Pons (tissue), 1 donor: ENCODE results near the gene BDH1.
"Not testable (repeated sequence)": the region's sequence is repeated elsewhere in the genome, so short reads cannot be mapped to it uniquely, and the experiment has no call there.

ENCODE experiments used
- DNase-seq: peaks from one replicate; pipeline ENCODE4 v3.0.0-alpha.2; 2016; ENCODE audit warnings: low spot score

The BDH1 gene, protein sequence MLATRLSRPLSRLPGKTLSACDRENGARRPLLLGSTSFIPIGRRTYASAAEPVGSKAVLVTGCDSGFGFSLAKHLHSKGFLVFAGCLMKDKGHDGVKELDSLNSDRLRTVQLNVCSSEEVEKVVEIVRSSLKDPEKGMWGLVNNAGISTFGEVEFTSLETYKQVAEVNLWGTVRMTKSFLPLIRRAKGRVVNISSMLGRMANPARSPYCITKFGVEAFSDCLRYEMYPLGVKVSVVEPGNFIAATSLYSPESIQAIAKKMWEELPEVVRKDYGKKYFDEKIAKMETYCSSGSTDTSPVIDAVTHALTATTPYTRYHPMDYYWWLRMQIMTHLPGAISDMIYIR

GRCh38 chr3:197555281-197556261 is at the start of gene BDH1:
BDH1 (minus strand) TSS chr3:197555968; CDS start chr3:197546443, 9,525 bp downstream.
- peak; percentile 16 for DNase-seq

DNA sequence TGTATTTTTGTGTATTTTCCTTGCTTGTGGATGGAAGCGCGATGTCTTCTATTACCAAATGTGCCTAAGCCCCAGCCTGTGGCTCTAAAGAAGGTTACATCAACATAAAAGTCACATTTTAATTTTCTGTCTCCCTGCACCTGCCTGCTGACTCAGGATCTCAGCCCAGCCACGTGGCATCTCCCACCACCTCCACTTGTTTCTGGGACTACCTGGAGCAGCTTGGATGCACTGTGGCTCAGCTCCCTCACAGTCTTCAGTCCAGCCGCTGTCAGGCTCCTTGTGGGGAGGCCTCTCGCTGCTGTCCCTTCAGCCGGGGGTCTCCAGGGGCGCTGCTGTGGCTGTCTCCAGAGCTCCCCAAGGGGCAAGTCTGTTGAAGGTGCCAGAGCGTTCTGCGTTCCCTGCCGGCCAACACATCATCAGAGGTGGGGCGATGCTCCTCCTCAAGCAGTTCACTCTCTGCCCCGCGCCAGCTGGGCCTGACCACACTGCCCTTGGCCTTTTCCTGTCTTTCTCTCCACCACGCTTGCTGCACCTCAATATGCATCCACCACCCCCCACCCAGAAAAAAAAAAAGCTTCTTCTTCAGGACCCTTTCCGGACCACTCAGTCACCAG is 47.7 kb upstream of the BDH1 start:
- DNase-seq = no peak

DNA sequence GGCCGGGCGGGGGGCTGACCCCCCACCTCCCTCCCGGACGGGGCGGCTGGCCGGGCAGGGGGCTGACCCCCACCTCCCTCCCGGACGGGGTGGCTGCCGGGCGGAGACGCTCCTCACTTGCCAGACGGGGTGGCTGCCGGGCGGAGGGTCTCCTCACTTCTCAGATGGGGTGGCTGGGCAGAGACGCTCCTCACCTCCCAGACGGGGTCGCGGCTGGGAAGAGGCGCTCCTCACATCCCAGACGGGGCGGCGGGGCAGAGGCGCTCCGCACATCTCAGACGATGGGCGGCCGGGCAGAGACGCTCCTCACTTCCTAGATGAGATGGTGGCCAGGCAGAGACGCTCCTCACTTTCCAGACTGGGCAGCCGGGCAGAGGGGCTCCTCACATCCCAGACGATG is 46.6 kb upstream of the BDH1 start:
- DNase-seq = not testable (repeated sequence)

DNA sequence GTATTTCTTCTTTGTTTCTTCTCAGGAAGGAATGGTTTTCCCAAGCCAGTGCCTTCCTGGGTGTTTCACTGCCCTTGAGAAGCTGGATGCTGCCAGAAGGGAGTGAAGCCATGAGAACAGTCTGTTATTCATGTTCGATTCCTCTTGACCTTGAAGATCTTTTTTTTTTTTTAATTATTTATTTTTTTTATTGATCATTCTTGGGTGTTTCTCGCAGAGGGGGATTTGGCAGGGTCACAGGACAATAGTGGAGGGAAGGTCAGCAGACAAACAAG is 45.7 kb upstream of the BDH1 start:
- not testable (repeated sequence) for DNase-seq

GRCh38 chr3:197600796-197601565 is 45.2 kb upstream of the BDH1 start:
- DNase-seq = no peak

DNA sequence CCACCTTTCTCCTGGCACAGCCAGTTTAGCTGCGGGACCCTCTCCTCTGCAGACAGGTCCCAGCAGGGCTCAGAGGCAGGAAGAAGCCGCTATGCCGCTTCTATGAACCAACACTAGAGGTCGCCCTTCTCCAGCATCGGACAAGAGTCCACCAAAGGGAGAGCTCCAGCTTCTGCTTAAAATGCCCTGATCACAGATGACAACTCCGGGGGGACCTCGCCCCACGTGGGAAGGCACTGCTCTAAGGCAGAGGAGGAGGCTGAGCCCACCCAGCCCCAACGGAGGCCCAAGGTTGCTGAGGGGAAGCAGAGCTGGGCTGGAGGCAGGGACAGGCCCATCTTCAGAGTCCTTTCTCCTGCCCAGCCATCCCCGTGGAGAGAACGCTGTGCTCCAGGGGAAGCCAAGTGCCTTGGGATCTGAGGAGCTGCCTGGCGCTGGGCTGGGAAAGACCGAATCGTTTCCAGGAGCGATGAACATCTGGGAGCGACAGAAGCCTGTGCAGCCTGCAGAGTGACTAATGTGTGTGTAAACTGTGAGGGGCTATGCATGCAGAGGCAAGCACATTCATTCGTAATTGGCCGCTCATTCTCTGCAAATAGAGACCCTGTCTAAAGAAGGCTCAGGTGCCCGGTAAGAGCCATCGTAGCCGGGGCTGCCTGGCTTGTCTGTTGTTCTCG is 43.5 kb upstream of the BDH1 start:
- peak; percentile 80 for DNase-seq

DNA sequence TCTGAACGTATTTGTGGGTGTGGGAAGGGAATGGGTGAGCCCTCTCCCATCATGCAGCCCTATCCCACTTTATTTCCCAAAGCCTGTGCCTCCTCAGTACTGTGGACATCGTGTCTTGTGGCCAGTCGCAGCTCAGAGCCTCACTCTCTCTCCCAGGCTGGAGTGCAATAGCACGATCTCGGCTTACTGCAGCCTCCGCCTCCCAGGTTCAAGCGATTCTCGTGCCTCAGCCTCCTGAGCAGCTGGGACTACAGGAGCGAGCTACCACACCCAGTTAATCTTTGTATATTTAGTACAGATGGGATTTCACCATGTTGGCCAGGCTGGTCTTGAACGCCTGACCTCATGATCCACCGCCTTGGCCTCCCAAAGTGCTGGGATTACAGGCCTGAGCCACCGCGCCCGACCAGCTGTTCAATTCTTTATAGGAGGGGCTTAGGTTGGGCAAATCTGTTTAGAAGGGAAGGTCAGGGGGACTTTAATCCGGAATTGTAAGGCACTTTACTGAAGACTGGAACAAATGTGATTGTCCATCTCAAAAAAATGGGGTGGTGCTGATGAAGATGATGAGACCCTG is 42.7 kb upstream of the BDH1 start:
- DNase-seq = no peak

GRCh38 chr3:197597335-197597734 is 41.6 kb upstream of the BDH1 start:
- no peak for DNase-seq

GRCh38 chr3:197595470-197596185 is 39.9 kb upstream of the BDH1 start:
- peak; percentile 32 for DNase-seq

DNA sequence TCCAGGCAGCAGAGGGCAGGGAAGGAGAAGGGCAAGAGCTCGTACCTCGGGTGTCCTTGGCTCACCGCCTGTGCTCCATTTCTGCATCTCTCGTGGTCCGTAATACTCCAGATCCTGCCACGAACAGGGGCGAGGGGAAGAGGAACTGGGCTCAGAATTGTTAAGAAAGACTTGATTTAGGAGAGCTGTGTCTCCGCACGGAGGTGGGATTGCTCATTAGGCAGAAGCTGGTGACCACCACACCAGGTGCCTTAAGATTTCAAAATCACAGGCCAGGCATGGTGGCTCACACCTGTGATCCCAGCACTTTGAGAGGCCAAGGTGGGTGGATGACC is 37.2 kb upstream of the BDH1 start:
- no peak for DNase-seq

DNA sequence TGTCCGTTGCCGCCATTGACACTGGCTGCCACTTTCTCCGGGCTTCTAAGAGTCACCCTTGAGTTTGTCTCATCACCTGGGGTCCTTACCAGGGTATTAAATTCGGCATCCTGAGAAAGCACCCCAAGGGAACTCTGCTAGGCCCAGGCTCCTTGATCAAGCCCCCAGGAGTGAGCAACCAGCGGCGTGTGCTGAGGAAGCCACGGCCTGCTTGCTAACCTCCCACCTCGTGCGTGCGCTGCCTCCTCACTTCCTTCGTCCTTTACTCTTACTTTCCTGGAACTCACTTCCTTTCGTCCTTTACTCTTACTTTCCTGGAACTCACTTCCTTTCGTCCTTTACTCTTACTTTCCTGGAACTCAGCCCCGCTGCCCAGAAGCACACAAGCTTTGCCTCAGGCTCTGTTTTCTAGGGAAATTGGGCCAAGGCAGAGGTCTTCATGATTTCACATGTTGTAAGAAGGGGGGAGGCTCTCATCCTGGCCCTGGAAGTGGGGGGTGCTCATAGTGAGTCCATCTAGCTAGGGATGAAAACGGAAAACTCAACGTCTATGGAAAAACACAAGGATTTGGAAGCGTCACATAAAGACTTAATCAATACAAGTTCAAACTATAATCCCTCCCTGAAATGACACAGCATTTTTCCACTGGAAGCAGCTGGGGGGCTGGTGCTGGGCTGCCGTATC is 36.7 kb upstream of the BDH1 start:
- DNase-seq = no peak

GRCh38 chr3:197591816-197592215 is 36.0 kb upstream of the BDH1 start:
- no peak for DNase-seq

GRCh38 chr3:197590313-197590962 is 34.7 kb upstream of the BDH1 start:
- DNase-seq = no peak

GRCh38 chr3:197589545-197589944 is 33.8 kb upstream of the BDH1 start:
- no peak for DNase-seq

- not testable (repeated sequence) for DNase-seq
Measured at GRCh38 chr3:197586768-197587167, 31.0 kb upstream of the BDH1 start.

DNA sequence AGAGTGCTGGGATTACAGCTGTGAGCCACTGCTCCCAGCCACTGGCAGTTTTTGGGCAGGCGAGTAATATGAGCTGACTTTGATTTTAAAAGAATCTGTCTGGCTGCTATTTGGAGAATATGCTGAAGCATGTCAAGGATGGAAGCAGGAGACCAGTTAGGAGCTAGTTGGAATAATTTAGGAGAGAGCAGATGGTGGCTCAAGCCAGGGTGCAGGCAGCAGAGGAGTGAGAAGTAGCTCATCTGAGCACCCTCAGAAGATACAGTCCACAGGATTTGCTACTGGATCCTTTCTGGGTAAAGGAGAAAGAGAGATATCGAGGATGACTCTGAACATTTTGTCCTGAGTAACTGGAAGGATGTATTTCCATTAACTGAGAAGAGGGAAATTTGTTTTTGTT is 30.4 kb upstream of the BDH1 start:
- DNase-seq = no peak

DNA sequence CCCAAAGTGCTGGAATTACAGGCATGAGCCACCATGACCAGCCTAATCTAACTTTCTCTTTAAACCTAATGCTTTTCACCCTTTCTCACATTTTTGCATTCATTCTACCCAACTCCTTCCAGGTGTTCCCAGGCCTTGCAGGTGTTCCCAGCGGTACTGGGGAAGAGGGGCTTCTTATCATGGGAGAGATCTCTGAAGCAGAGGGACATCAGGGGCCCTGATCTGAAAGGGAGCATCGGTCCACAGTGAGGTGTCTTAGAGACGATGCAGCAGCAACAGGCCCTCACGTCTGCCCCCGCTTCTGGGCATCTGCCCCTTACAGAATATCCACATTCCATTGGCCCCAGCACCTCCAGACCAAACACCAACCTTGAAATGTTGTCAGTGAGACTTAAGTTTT is 29.0 kb upstream of the BDH1 start:
- no peak for DNase-seq

GRCh38 chr3:197583371-197583770 is 27.6 kb upstream of the BDH1 start:
- DNase-seq = no peak

DNA sequence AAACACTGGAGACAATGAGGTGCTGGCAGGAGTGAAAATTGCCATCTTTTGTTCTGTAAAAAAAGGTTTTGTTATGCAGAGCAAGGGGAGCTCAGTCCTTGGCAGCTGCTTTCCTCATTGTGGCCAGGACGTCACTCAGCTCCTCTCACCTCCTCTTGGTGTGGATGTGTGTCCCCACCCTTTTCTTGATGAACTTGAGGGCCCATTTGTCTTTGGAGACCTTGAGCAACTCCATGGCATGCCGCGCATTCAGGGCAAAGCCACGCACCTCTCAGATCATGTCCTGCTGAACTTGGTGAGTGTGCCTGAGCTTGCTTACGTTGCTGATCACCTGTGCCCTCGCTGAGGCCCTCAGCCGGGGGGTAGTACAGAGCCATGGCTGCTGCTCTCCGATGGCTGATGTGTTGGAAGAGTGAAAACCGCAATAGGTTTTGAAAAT is 24.5 kb upstream of the BDH1 start:
- DNase-seq = no peak
